Hippocampal formation (tissue), 2 donors: ENCODE measurements around the gene RIN3.

Source experiments
- DNase-seq, 2 donors: peaks; one replicate each; lab custom pipeline; 2025; lab: John Stamatoyannopoulos, UW

The RIN3 gene

GRCh38 chr14:92513204-92513965 is at the start of gene RIN3:
TSS of gene RIN3 (plus strand) at chr14:92513781. CDS start at chr14:92513933, 152 bp downstream.
- DNase-seq = no peak

GRCh38 chr14:92464156-92464555 is 49.4 kb upstream of the RIN3 start:
- no peak for DNase-seq

DNA sequence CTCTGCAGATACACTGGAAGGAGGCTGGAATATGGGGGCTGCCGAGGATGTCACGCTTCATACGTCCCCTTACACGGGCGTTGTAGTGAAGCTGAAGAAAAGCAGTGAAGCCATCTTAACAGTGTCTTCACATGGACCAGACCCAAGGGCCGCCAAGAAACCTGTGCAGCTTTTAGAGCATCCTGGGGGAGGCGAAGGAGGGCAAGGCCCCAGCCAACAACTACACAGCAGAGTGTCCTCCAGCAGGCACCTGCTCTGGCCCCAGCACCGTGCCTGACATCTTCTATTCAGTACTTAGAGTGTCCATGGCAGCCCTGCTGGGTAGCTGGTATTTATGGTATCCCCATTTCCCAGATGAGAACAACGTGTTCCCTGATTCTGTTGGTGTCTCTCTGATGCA is 48.9 kb upstream of the RIN3 start:
- no peak for DNase-seq

DNA sequence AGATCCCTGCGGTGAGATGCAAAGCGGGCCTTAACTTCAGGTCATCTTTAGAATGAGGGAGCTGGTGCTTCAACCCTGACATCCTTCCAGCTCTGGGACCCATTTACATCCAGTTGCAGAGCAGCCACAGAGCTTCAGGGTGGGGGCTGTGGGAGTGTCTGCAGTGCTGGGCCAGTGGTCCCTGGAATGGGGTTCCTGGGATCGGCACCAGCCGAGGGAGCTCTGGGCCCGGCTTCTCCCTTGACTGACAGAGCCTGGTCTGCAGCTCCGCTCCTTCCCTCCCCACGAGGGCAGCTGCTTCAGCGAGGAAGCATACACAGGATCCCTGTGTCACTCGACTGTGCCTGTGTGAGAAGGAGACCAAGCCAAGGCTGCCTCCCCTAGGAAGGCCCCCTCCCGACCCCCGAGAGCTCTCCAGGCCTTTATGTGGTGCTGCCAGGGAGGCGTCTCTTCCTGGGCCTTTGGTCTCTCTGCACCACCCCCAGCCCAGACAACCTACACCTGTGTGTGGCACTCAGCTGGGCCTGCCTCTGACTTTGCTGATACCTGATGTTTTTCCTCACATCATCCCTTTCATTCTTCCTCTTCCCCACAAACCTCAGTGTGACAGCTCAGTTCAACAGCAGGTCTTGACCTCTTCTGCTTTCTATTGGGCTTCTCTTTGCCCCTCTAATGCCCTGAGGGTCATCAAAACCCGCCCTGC is 48.1 kb upstream of the RIN3 start:
- no peak for DNase-seq

DNA sequence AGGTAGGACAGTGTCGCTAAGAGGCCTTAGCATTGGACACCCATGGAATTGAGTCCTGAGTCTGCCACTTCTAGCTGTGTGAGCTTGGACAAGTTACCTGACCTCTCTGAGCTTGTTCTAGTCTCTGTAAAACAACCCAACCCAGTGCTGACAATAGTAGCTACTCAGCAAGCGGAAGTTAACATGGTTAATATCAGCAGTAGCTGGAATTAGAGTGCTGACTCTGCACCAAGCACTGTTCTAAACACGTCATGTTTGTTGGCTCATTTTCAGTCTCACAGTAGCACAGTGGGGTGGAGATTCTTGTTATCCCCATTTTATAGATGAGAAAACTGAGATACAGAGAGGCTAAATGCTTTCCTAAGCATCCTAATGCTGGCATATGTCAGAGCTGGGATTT is 47.5 kb upstream of the RIN3 start:
- no peak for DNase-seq

DNA sequence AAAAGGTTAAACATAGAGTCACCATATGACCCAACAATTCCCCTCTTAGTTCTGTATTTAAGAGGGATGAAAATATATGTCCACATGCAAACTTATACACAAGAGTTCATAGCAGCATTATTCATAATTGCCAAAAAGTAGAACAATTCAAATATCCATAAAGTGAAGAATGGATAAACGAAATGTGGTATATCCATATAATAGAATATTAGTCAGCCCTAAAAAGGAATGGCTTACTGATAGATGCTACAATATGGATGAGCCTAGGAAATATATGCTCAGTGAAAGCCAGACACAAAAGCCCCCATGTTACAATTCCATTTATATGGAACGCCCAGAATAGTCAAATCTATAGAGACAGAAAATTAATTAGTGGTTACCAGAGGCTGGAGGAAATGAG is 44.1 kb upstream of the RIN3 start:
- no peak for DNase-seq

GRCh38 chr14:92470215-92470614 is 43.4 kb upstream of the RIN3 start:
- no peak for DNase-seq

DNA sequence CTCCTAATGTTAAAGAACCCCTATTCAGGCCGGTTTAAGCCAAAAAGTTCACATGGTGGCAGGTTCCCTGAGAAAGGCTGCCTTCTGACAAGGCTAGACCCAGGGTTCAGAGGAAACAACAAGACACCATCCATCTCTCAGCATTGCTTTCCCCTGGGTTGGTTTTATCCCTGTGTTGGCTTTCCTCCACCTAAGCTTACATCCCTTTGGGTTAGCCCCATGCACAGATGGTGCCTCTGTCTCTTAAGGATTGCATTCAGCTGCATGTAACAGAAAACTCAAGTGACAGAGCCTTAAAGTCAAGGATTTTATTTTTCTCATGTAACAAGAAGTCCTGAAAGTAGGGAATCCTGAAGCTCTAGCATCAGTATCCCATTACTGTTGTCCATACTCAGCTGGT is 42.8 kb upstream of the RIN3 start:
- no peak for DNase-seq

DNA sequence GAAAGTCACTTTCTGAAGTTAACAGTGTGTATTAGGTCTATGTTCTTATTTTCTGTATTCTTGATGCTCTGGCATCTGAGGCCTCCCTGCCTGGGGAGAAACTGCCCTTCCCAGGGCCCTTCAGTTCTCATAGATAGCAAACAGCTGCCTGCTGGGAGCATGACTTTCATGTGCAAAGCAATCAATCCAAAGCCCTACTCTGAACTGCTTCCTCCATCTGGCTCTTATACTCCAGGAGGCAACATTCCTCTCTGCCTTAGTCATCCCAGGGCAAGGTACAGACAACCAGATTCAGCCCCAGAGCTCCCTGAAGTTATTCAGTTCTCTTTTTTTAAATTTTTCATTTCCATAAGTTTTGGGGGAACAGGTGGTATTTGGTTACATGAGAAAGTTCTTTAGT is 41.7 kb upstream of the RIN3 start:
- DNase-seq = no peak

DNA sequence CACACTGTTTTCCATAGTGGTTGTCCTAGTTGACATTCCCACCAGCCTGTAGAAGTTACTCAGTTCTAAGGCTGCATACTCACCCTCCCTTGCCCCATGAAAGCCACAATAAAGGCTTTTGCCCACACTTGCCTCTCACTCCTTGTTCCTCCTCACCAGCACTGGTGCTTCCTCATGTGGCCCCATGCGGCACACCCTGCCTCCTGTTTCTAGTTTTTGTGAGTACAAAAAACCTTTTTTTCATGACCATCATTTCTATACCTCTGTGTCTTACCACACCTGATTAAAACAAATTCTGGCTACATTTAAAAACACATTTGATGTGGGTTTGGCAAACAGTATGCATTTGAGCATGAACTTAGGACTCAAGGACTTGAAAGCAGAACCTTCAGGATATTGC is 40.7 kb upstream of the RIN3 start:
- DNase-seq = no peak

GRCh38 chr14:92473261-92473968 is 40.2 kb upstream of the RIN3 start:
- no peak for DNase-seq

GRCh38 chr14:92473969-92474535 is 39.5 kb upstream of the RIN3 start:
- DNase-seq = no peak

- DNase-seq = no peak
These were observed 38.5 kb upstream of the RIN3 start for GRCh38 chr14:92475037-92475436.

- DNase-seq = no peak
These were observed 38.0 kb upstream of the RIN3 start for GRCh38 chr14:92475451-92476187.

DNA sequence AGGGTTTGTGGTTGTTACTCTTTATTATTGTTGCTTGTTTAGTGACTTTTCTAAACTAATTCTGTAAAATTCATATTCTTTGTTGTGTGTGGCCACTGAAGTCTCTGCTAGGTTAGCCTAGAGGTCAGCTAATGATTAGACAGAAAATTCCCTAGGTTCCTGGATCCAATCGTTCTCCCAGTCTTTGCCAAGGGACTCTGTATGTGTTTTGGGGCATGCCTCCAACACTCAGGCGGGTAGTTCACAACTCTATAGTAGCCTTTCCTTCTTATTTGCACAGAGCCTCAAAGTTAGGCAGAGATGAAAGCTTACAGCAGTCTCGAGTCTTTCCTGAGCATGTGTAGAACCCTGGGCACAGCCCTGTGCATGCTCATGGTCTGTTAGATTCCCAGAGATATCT is 32.7 kb upstream of the RIN3 start:
- DNase-seq = no peak

GRCh38 chr14:92481386-92481785 is 32.2 kb upstream of the RIN3 start:
- no peak for DNase-seq

GRCh38 chr14:92481811-92482555 is 31.6 kb upstream of the RIN3 start:
- no peak for DNase-seq

GRCh38 chr14:92482621-92483319 is 30.8 kb upstream of the RIN3 start:
- no peak for DNase-seq

- DNase-seq = no peak
These were observed 29.3 kb upstream of the RIN3 start for GRCh38 chr14:92484132-92484823.

GRCh38 chr14:92486881-92487280 is 26.7 kb upstream of the RIN3 start:
- no peak for DNase-seq
